ENCODE results near the gene JAGN1. TPM values are rescaled to one million over a fixed set of nuclear protein-coding genes. Genes with fewer than 3 reads are reported as not detected.

The JAGN1 gene
- total and polyA plus RNA-seq, 9 of the 15 experiments (the other 6 are each of a cell fraction or from before 2014, with no cell fraction given) = 31.6 to 77.8 (median 40.3) TPM

- TF ChIP-seq SRF (CRISPR knock-in tag; IDR thresholded peaks at IDR 0.05) = peak in 1 of 2 experiments; percentile 85; a peak in 2 of 4 replicates
- TF ChIP-seq CBFA2T3 (IDR thresholded peaks at IDR 0.05) = peak; percentile 26; the same call in 1 of the 2 replicates
- TF ChIP-seq PCBP1 (IDR thresholded peaks at IDR 0.05; ENCODE audit: low read depth, low read length, poor library complexity, severe bottlenecking) = peak; percentile 54
- no peak for TF ChIP-seq CREB3 (tag; conservative IDR thresholded peaks at IDR 0.05; ENCODE audit: low read depth)
- TF ChIP-seq ZNF124 (CRISPR knock-in tag; IDR thresholded peaks at IDR 0.05) = 0 out of 2 replicates have a peak, but pooled peaks have one; percentile 29
- TF ChIP-seq KAT2B (IDR thresholded peaks at IDR 0.05; ENCODE audit: low read depth, low read length) = peak; percentile 87
- peak; percentile 96 for TF ChIP-seq CXXC5 (CRISPR knock-in tag; IDR thresholded peaks at IDR 0.05)
- TF ChIP-seq AFF4 (CRISPR knock-in tag; IDR thresholded peaks at IDR 0.05) = 0 out of 2 replicates have a peak, but pooled peaks have one; percentile 41
- TF ChIP-seq SMAD4 (CRISPR knock-in tag; conservative IDR thresholded peaks at IDR 0.05) = peak; percentile 90
- TF ChIP-seq TRIM24 (IDR thresholded peaks at IDR 0.05) = no peak
- no peak for TF ChIP-seq ZNF398 (CRISPR knock-in tag; IDR thresholded peaks at IDR 0.05)
- peak; percentile 37; the same call in 1 of the 2 replicates for TF ChIP-seq DNMT1 (IDR thresholded peaks at IDR 0.05)
- TF ChIP-seq SMARCA4 (IDR thresholded peaks at IDR 0.05) = peak; percentile 55; the same call in 1 of the 2 replicates
- TF ChIP-seq TOE1 (IDR thresholded peaks at IDR 0.05; ENCODE audit: borderline replicate concordance) = peak; percentile 48; the same call in 1 of the 2 replicates
- no peak for TF ChIP-seq TOE1 (CRISPR knock-in tag; IDR thresholded peaks at IDR 0.05; ENCODE audit: borderline replicate concordance, low read depth)
- TF ChIP-seq GABPB2 (CRISPR knock-in tag; conservative IDR thresholded peaks at IDR 0.05) = no peak
- TF ChIP-seq VEZF1 (CRISPR knock-in tag; IDR thresholded peaks at IDR 0.05) = peak; percentile 75
These were observed 27.9 kb upstream of the JAGN1 start (continued) for GRCh38 chr3:9862391-9863057.

Measured in K562 (cell line).